HAP-1 (cell line): ENCODE results near the gene CBS.
"Not testable (repeated sequence)": the region's sequence is repeated elsewhere in the genome, so short reads cannot be mapped to it uniquely, and the experiment has no call there.

ENCODE experiments used
- DNase-seq, 2 experiments: peaks; one replicate each; pipeline ENCODE4 v3.0.0-alpha.2; 2016 to 2020; ENCODE audit warnings: low spot score in 2 of 2
- H3K27me3 ChIP-seq: fragments of 250-450 bp; sonication (Bioruptor Pico); 2 replicates; pipeline ENCODE4 v1.5.1; 2020; ENCODE audit warnings: low read depth, mild to moderate bottlenecking, moderate library complexity
- H3K36me3 ChIP-seq: fragments of 250-450 bp; sonication (Bioruptor Pico); replicated peaks from 2 replicates; pipeline ENCODE4 v1.5.1; 2020; ENCODE audit warnings: mild to moderate bottlenecking
- H3K4me1 ChIP-seq: fragments of 250-450 bp; sonication (Bioruptor Pico); 2 replicates; pipeline ENCODE4 v1.5.1; 2020; ENCODE audit warnings: mild to moderate bottlenecking
- H3K4me3 ChIP-seq: fragments of 250-450 bp; sonication (Bioruptor Pico); 2 replicates; pipeline ENCODE4 v1.5.1; 2020; ENCODE audit warnings: mild to moderate bottlenecking, moderate library complexity
- H3K9me3 ChIP-seq: fragments of 250-450 bp; sonication (Bioruptor Pico); 2 replicates; pipeline ENCODE4 v1.5.1; 2020; ENCODE audit warnings: mild to moderate bottlenecking, moderate library complexity
- in situ Hi-C: fragments of 300-500 bp; cut with MboI; formaldehyde crosslinking; loops from 3 replicates; pipeline ENCODE4 v1.14.3; 2020; ENCODE audit warnings: low sequenced_read_pairs, inconsistent platforms, mixed read lengths

Gene CBS

DNA sequence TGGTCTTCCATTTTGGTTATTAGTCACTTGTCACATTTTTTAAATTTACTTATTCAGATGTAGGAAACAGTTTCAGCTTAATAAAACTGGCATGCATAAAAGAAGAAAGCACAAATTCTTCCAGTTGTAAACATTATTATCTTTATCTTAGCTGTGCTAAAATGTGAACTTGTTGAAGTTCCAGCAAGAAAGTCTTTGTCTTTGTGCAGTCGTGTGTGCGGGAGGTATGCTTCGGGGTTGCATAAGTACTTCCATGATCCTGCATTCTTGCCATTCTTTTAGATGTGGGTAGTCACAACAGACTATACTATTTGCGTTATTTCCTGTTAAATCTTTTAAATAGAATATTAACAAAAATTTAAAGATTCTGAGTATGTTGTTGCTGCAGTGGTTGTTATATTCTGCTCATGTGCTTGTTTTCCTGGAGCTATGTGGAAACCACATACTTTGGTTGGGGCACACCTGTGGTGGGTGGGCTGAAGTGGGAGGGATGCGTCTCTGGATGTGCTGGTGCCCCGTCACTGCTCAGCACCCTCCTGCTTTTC lies 49.9 kb downstream of the CBS start:
- Histone ChIP-seq H3K36me3 (peaks cover 20% of the 10 kb centered on the region), H3K9me3 (no peaks in the 10 kb centered on the region), H3K4me1 (peaks cover 6% of the 10 kb centered on the region), H3K4me3 (no peak overlapping the region), H3K27me3 (no peaks in the 10 kb centered on the region)
- in situ Hi-C loops: no loop called here
- no peak for DNase-seq

- Histone ChIP-seq H3K4me3 (no peak overlapping the region), H3K9me3 (no peaks in the 10 kb centered on the region), H3K36me3 (peaks cover 16% of the 10 kb centered on the region), H3K4me1 (peaks cover 6% of the 10 kb centered on the region), H3K27me3 (no peaks in the 10 kb centered on the region)
- DNase-seq: no peak
- in situ Hi-C loops: no loop called here
Measured at GRCh38 chr21:43024439-43025136, 51.0 kb downstream of the CBS start.

DNA sequence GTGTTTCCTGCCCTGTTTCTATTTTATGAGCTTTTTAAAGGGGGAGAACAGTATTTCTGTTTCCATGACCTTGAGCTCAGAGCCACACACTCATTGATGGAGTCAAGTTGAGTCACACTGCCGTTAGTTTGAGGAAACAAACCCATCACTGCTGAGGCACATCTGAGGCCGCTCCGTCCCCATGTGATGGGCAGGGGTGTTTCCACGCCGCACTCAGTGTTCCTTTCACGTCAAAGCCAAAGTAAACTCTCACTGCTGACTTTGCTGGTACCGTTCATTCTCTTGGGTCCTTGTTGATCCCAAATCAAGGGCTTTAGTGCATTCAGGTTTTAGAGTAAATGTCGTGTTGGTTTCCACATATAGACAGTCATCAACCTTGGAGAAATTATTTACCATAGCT lies 52.5 kb downstream of the CBS start:
- Histone ChIP-seq H3K4me3 (no peak overlapping the region), H3K27me3 (no peaks in the 10 kb centered on the region), H3K4me1 (peaks cover 6% of the 10 kb centered on the region), H3K36me3 (peaks cover 16% of the 10 kb centered on the region), H3K9me3 (no peaks in the 10 kb centered on the region)
- in situ Hi-C loops: no loop called here
- DNase-seq: no peak

DNA sequence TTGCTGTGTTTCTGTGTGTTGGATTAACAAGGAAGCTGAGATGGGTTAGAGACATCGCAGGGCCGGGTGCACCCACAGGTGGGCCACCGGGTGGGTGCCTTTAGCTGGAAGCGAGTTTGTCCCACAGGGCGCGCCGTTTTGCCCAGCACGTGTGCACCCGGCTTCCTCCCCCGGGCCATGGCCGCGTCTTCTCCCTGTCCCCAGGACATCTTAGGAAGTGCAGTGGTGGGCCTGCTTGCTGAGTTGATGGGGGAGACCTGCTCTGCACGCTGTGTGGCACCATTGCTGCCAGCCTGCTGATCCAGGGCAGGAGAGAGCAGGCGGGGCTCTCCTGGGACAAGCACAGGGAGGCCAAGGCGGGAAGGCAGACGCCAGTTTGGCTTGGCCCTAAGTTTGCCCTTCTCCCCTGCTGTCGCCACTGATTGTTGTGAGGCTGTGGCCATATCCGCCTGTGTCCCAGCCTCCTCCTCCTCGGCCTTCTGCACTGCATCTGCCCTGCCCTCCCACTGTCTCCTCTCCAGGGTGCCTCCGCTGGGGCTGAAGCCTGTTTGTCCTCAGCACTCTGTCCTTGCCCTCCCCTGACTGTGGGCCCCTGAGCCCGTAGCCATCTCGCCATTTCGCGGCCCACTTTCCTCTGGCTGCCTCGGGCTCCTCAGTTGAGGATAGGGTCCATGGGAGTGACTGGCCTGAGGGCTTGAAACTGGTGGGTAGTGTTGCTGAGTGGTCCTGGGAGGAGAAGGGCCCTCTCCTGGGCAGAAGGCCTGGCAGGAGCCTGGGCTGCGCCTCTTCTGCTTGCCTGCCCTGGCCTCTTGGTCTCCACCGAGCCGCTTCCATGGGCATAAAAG lies 53.7 kb downstream of the CBS start:
- no peak for DNase-seq
- peaks cover 6% of the 10 kb centered on the region for H3K4me1 ChIP-seq
- in situ Hi-C loops: no loop called here
- no peaks in the 10 kb centered on the region for H3K9me3 ChIP-seq
- H3K4me3 ChIP-seq: no peak overlapping the region
- H3K27me3 ChIP-seq: no peaks in the 10 kb centered on the region
- H3K36me3 ChIP-seq: peaks cover 16% of the 10 kb centered on the region

GRCh38 chr21:43021191-43021590 lies 54.4 kb downstream of the CBS start:
- in situ Hi-C loops: no loop called here
- Histone ChIP-seq H3K36me3 (peaks cover 16% of the 10 kb centered on the region), H3K4me1 (peaks cover 6% of the 10 kb centered on the region), H3K9me3 (no peaks in the 10 kb centered on the region), H3K27me3 (no peaks in the 10 kb centered on the region), H3K4me3 (no peak overlapping the region)
- DNase-seq: no peak

GRCh38 chr21:43020771-43021170 lies 54.9 kb downstream of the CBS start:
- Histone ChIP-seq H3K36me3 (peaks cover 16% of the 10 kb centered on the region), H3K9me3 (no peaks in the 10 kb centered on the region), H3K27me3 (no peaks in the 10 kb centered on the region), H3K4me3 (no peak overlapping the region), H3K4me1 (peaks cover 6% of the 10 kb centered on the region)
- DNase-seq: no peak
- in situ Hi-C loops: no loop called here

DNA sequence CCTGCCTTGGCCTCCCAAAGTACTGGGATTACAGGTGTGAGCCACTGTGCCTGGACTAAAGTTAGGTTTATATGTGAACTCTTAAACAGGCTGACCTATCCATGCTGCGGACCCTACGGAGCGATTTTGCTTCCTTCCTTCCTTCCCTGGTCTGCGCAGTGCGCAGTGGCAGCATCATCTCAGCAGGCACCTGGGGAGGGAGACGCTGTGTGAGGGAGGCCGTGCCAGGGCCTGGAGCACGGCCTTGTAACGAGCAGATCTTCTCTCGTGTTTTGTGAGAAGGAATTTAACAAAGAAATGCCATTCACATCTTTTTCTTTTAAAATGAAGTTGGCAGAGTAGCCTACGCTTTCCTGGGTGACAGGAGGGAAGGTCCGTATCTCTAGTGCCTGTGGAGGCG lies 55.5 kb downstream of the CBS start:
- peaks cover 16% of the 10 kb centered on the region for H3K36me3 ChIP-seq
- in situ Hi-C loops: no loop called here
- no peak overlapping the region for H3K4me3 ChIP-seq

DNA sequence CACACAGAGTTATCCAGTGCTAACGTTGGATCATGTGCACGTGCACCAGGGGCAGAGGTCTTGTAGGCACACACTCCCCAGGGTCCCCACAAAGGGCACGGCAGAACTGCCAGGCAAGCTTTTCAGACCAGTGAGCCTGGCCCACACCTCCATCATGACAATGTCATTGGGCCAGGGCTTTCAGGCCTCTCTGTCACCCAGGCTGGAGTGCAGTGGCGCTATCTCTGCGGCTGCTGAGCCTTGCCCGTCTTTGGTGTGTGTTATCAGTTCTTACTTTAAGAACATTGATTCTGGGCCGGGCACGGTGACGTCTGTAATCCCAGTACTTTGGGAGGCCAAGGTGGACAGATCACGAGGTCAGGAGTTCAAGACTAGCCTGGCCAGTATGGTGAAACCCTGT lies 57.1 kb downstream of the CBS start:
- DNase-seq: no peak
- Histone ChIP-seq H3K4me1 (no peaks in the 10 kb centered on the region), H3K9me3 (no peaks in the 10 kb centered on the region), H3K27me3 (no peaks in the 10 kb centered on the region), H3K36me3 (peaks cover 8% of the 10 kb centered on the region; the same call in 1 of the 2 replicates), H3K4me3 (no peak overlapping the region)
- in situ Hi-C loops: no loop called here

More for the DNA sequence above, 55.5 kb downstream of the CBS start:
- peaks cover under 1% of the 10 kb centered on the region for H3K4me1 ChIP-seq
- DNase-seq: no peak
- H3K9me3 ChIP-seq: no peaks in the 10 kb centered on the region
- H3K27me3 ChIP-seq: no peaks in the 10 kb centered on the region

DNA sequence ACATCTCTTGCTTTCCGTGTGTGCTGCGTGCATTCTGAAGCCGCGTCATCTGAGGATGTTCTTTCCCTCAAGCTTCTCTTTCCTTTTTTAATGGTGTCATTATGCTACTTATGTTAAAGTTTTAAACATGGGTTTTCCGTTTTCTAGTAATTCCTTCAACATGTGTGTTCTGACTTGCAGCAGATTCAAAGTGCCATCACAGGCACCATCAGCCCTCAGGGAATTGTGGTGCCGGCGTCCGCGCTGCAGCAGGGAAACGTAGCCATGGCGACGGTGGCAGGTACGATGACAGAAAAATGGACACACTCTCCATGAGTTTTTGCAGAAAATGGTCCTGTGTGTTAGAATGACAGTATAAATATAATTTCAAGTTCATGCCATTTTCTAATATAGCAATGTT lies 58.9 kb downstream of the CBS start:
- Histone ChIP-seq H3K4me3 (no peak overlapping the region), H3K4me1 (no peaks in the 10 kb centered on the region), H3K36me3 (peaks cover 12% of the 10 kb centered on the region)

DNA sequence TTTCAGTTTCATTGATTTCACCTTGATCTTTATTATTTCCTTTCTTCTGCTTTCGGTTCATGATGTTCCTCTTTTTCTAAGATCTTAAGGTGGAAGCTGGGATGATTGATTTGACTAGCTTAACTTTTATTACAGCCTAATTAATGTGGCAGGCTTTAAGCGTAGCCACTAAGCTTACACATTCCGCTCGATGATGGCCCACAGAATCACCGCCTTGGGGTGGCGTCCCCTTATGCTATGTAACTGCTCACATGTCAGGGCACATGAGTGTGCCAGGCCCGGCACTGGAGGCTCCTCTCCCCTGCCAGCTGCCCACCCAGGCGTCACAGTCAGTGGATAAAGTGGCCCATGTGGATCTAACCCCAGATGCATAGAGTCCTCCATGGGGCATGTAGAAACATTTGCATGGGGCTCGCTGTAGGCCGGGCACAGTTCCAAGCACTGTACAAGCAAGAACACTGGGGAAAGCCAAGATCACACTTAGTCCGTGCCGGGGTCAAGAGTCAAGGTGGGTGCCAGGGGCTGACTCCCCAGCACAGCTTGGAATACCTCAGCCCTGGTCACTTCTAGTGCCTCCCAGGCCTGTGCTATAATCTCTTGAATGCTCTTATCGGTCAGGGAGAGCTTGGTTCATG lies 59.6 kb downstream of the CBS start:
- H3K27me3 ChIP-seq: no peaks in the 10 kb centered on the region
- no peaks in the 10 kb centered on the region for H3K4me1 ChIP-seq
- H3K9me3 ChIP-seq: no peaks in the 10 kb centered on the region
- in situ Hi-C loops: no loop called here
- DNase-seq: no peak
- no peak overlapping the region for H3K4me3 ChIP-seq
- peaks cover 12% of the 10 kb centered on the region; the same call in 1 of the 2 replicates for H3K36me3 ChIP-seq

More for the DNA sequence above, 58.9 kb downstream of the CBS start:
- no peaks in the 10 kb centered on the region for H3K9me3 ChIP-seq
- DNase-seq: no peak
- in situ Hi-C loops: no loop called here
- no peaks in the 10 kb centered on the region for H3K27me3 ChIP-seq

DNA sequence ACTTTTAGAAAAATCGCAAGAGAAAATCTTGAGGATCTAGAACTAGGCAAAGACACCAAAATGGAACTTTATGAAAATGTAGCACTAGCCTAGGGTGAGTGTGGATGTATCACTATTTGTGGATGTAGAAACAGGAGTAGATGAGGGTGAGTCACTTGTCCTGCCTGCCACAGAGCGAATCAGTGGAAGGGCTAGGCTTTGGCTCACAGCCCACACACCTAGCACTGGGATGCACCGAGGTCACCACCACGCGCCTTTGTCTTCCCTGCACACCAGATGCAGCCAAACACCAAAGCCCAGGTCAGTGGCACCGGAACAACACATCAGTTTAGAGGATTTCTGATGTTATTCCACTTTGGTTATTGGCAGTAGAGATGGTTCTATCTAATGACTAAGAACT lies 63.0 kb downstream of the CBS start:
- Histone ChIP-seq H3K9me3 (no peaks in the 10 kb centered on the region), H3K4me1 (no peaks in the 10 kb centered on the region), H3K27me3 (no peaks in the 10 kb centered on the region), H3K36me3 (peaks cover 17% of the 10 kb centered on the region), H3K4me3 (no peak overlapping the region)
- in situ Hi-C loops: no loop called here
- no peak for DNase-seq

- DNase-seq: no peak
- Histone ChIP-seq H3K27me3 (no peaks in the 10 kb centered on the region), H3K4me1 (no peaks in the 10 kb centered on the region), H3K36me3 (peaks cover 18% of the 10 kb centered on the region), H3K9me3 (no peaks in the 10 kb centered on the region), H3K4me3 (no peak overlapping the region)
- in situ Hi-C loops: no loop called here
Measured at GRCh38 chr21:43006874-43007208, 68.8 kb downstream of the CBS start.

DNA sequence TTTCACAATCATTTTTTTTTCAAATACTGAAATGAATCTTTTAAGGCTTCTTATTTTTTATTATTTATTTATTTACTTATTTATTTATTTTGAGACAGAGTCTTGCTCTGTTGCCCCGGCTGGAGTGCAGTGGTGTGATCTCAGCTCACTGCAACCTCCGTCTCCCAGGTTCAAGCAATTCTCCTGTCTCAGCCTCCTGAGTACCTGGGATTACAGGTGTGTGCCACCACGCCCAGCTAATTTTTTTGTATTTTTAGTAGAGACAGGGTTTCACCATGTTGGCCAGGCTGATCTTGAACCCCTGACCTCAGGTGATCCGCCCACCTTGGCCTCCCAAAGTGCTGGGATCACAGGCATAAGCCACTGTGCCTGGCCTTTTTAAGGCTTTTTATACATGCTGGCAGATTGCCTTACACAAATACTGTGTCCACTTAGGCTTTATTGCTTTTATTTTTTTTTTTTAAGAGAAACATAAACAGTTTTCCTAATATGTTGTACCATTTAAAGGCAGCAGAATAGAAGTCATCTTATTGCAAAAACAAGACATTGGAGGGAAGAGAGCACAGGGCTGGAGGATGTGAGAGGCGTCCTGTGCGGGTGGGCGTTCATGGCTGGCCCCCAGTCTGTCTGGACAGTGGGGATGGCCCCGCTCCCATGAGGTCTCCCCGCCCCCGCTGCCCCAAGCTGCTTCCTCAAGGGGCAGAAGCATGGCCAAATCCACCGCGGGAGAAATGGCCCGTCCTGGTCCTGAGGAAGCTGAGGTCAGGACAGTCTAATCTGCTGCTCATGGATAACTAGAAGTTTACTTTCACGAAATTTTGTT lies 69.4 kb downstream of the CBS start:
- H3K9me3 ChIP-seq, in situ Hi-C loops, H3K4me1 ChIP-seq, DNase-seq, H3K4me3 ChIP-seq, H3K27me3 ChIP-seq: not testable (repeated sequence)
- H3K36me3 ChIP-seq: peaks cover 16% of the 10 kb centered on the region
